H9 (cell line): ENCODE data around the gene EDNRA. TPM values are rescaled to one million over a fixed set of nuclear protein-coding genes. Genes with fewer than 3 reads are reported as not detected.

Experiments used
- DNase-seq: peaks from one replicate; pipeline ENCODE4 v3.0.0-alpha.2; 2017
- H2AFZ ChIP-seq: one replicate; pipeline ENCODE4 v1.6.1; 2013; ENCODE audit warnings: mild to moderate bottlenecking, low read length, control low read depth, moderate library complexity
- H2AK5ac ChIP-seq: 2 replicates; pipeline ENCODE4 v1.6.1; 2013; ENCODE audit warnings: low read length, control low read depth, mixed read lengths; ENCODE audit not compliant: insufficient read length
- H2BK120ac ChIP-seq: one replicate; pipeline ENCODE4 v1.6.1; 2013; ENCODE audit warnings: low read depth, mild to moderate bottlenecking, low read length, control low read depth, inconsistent platforms; ENCODE audit not compliant: poor library complexity, severe bottlenecking
- H2BK12ac ChIP-seq: 2 replicates; pipeline ENCODE4 v1.6.1; 2013; ENCODE audit warnings: low read length, control low read depth, mixed read lengths, low read depth; ENCODE audit not compliant: insufficient read length
- H2BK15ac ChIP-seq: 2 replicates; pipeline ENCODE4 v1.6.1; 2013; ENCODE audit warnings: low read depth, low read length, control low read depth
- H2BK20ac ChIP-seq: one replicate; pipeline ENCODE4 v1.6.1; 2013; ENCODE audit warnings: low read depth, mild to moderate bottlenecking, low read length, control low read depth, inconsistent platforms; ENCODE audit not compliant: poor library complexity, severe bottlenecking
- H2BK5ac ChIP-seq: 2 replicates; pipeline ENCODE4 v1.6.1; 2013; ENCODE audit warnings: low read length, control low read depth, mixed read lengths; ENCODE audit not compliant: insufficient read length
- H3K14ac ChIP-seq: 2 replicates; pipeline ENCODE4 v1.6.1; 2013; ENCODE audit warnings: low read length, control low read depth; ENCODE audit not compliant: insufficient read depth
- H3K18ac ChIP-seq: 2 replicates; pipeline ENCODE4 v1.6.1; 2013; ENCODE audit warnings: low read depth, mild to moderate bottlenecking, mixed read lengths, low read length, control low read depth; ENCODE audit not compliant: insufficient read length
- H3K23ac ChIP-seq: 2 replicates; pipeline ENCODE4 v1.6.1; 2013; ENCODE audit warnings: low read length, control low read depth, mixed read lengths, low read depth; ENCODE audit not compliant: insufficient read length
- H3K23me2 ChIP-seq: 2 replicates; pipeline ENCODE4 v1.6.1; 2013; ENCODE audit warnings: low read depth, mild to moderate bottlenecking, mixed read lengths, low read length, control low read depth; ENCODE audit not compliant: insufficient read length, poor library complexity, severe bottlenecking
- H3K27ac ChIP-seq: 2 replicates; pipeline ENCODE4 v1.5.1; 2013; ENCODE audit warnings: low read length, control low read depth, mixed read lengths, low read depth; ENCODE audit not compliant: insufficient read length
- H3K27me3 ChIP-seq: 2 replicates; pipeline ENCODE4 v1.6.1; 2013; ENCODE audit warnings: low read length, control low read depth, inconsistent platforms; ENCODE audit not compliant: insufficient read depth
- H3K4ac ChIP-seq: 2 replicates; pipeline ENCODE4 v1.6.1; 2013; ENCODE audit warnings: low read depth, mild to moderate bottlenecking, control low read depth, inconsistent platforms, low read length, moderate library complexity
- H3K4me1 ChIP-seq: 2 replicates; pipeline ENCODE4 v1.6.1; 2013; ENCODE audit warnings: low read length, control low read depth, inconsistent platforms; ENCODE audit not compliant: insufficient read depth
- H3K4me2 ChIP-seq: 2 replicates; pipeline ENCODE4 v1.6.1; 2013; ENCODE audit warnings: low read length, control low read depth, mixed read lengths; ENCODE audit not compliant: insufficient read length, insufficient read depth
- H3K56ac ChIP-seq: 2 replicates; pipeline ENCODE4 v1.6.1; 2013; ENCODE audit warnings: low read depth, mild to moderate bottlenecking, mixed read lengths, low read length, control low read depth; ENCODE audit not compliant: insufficient read length
- H3K79me1 ChIP-seq: 2 replicates; pipeline ENCODE4 v1.6.1; 2013; ENCODE audit warnings: low read depth, mild to moderate bottlenecking, moderate library complexity, low read length, control low read depth, inconsistent platforms; ENCODE audit not compliant: insufficient read depth, poor library complexity, severe bottlenecking
- H3K79me2 ChIP-seq: 2 replicates; pipeline ENCODE4 v1.6.1; 2013; ENCODE audit warnings: low read length, control low read depth, inconsistent platforms; ENCODE audit not compliant: insufficient read depth
- H3K9ac ChIP-seq: 2 replicates; pipeline ENCODE4 v1.6.1; 2013; ENCODE audit warnings: low read length, control low read depth, mixed read lengths; ENCODE audit not compliant: insufficient read length; ENCODE audit errors: extremely low read depth
- H3K9me3 ChIP-seq: one replicate; pipeline ENCODE4 v1.6.1; 2013; ENCODE audit warnings: low read depth, low read length, inconsistent platforms; ENCODE audit not compliant: control insufficient read depth
- H3T11ph ChIP-seq: one replicate; pipeline ENCODE4 v1.6.1; 2013; ENCODE audit warnings: mild to moderate bottlenecking, low read length, control low read depth, inconsistent platforms
- H4K20me1 ChIP-seq: one replicate; pipeline ENCODE4 v1.6.1; 2013; ENCODE audit not compliant: control insufficient read depth, insufficient read length, insufficient read depth
- H4K5ac ChIP-seq: 2 replicates; pipeline ENCODE4 v1.6.1; 2013; ENCODE audit warnings: low read depth, mild to moderate bottlenecking, mixed read lengths, low read length, control low read depth; ENCODE audit not compliant: insufficient read length
- H4K8ac ChIP-seq: replicated peaks from 2 replicates; pipeline ENCODE4 v1.6.1; 2013; ENCODE audit warnings: low read length, control low read depth, mixed read lengths, low read depth; ENCODE audit not compliant: insufficient read length
- H4K91ac ChIP-seq: 2 replicates; pipeline ENCODE4 v1.6.1; 2013; ENCODE audit warnings: low read depth, mild to moderate bottlenecking, moderate library complexity, mixed read lengths, low read length, control low read depth; ENCODE audit not compliant: insufficient read length
- H3K27ac Mint-ChIP-seq, 3 experiments: 2 replicates in 2 of 3; 3 replicates in 1 of 3; pipeline ENCODE4 v1.8.0; 2020 to 2021; ENCODE audit warnings: mixed read lengths in 3 of 3, mild to moderate bottlenecking in 1 of 3, moderate library complexity in 1 of 3
- H3K27me3 Mint-ChIP-seq: 2 replicates; pipeline ENCODE4 v1.8.0; 2021; ENCODE audit warnings: low read depth, mild to moderate bottlenecking, moderate library complexity, mixed read lengths
- H3K36me3 Mint-ChIP-seq, 3 experiments: 2 replicates in 2 of 3; 3 replicates in 1 of 3; pipeline ENCODE4 v1.8.0; 2020 to 2021; ENCODE audit warnings: low read depth in 3 of 3, mixed read lengths in 3 of 3; ENCODE audit not compliant: insufficient read depth in 1 of 3
- H3K4me1 Mint-ChIP-seq, 2 experiments: 2 replicates each; pipeline ENCODE4 v1.8.0; 2020; ENCODE audit warnings: mixed read lengths in 2 of 2
- H3K4me3 Mint-ChIP-seq, 2 experiments: 2 replicates in 1 of 2; 3 replicates in 1 of 2; pipeline ENCODE4 v1.8.0; 2020 to 2021; ENCODE audit warnings: mild to moderate bottlenecking in 2 of 2, mixed read lengths in 2 of 2, moderate library complexity in 1 of 2
- H3K9me3 Mint-ChIP-seq, 2 experiments: 2 replicates in 1 of 2; 3 replicates in 1 of 2; pipeline ENCODE4 v1.8.0; 2020; ENCODE audit warnings: mild to moderate bottlenecking in 2 of 2, mixed read lengths in 2 of 2, moderate library complexity in 1 of 2
- total RNA-seq: library from RNA; stranded (reverse); gene quantifications from 2 replicates; pipeline ENCODE4 v1.2.1, GENCODE V29; 2021
- TF ChIP-seq, protein P1 (sequence below): fragments of 200-600 bp; sonication (generic); conservative IDR thresholded peaks from 3 replicates; pipeline ENCODE4 v1.8.0; 2021; ENCODE audit warnings: antibody characterized with exemption, mild to moderate bottlenecking

EDNRA gene
- total RNA-seq, 1 experiment from 2014 or later: 1.6 TPM

DNA sequence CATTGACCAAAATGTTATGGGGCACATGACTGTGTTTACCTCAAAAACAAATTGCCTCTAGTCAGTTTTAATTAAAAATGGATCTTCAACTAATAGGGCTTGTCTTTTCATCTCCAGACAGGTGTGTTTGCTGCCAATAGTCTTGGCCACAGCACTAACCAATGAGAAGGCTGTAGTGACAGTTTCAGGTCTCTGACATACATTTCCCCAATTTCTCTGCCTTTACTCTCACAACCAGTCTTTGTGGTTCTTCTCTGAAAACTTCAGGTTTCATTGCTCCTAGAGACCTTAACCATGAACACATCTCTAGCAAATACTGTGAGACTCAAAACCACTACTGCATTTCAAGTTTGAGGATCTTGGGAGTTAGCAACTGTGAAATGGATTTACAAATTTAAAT lies 3.5 kb upstream of the EDNRA start:
- Mint-ChIP-seq H3K9me3 (peaks cover 1% of the 10 kb centered on the region in 2 experiments; a peak in 4 of 5 replicates), H3K27me3 (peaks cover 36% of the 10 kb centered on the region)
- H3K79me2 ChIP-seq: no peaks in the 10 kb centered on the region; the same call in 1 of the 2 replicates

More for the DNA sequence above, 3.5 kb upstream of the EDNRA start:
- Mint-ChIP-seq H3K27ac (no peak overlapping the region), H3K4me3 (no peak overlapping the region), H3K4me1 (peaks cover 10 to 13% of the 10 kb centered on the region in 2 experiments; a peak in 3 of 4 replicates), H3K36me3 (peaks cover 0 to 6% (median 0%) of the 10 kb centered on the region in 3 experiments; a peak in 1 of 7 replicates)
- Histone ChIP-seq H3K56ac (no peak overlapping the region), H3K23ac (no peak overlapping the region), H3K23me2 (peaks cover 9% of the 10 kb centered on the region), H3K27ac (no peak overlapping the region), H3K9me3 (no peaks in the 10 kb centered on the region), H2AFZ (no peak overlapping the region), H4K20me1 (no peaks in the 10 kb centered on the region), H3K4me2 (no peak overlapping the region), H4K91ac (no peak overlapping the region), H2BK20ac (no peak overlapping the region), H3K18ac (no peak overlapping the region), H3K27me3 (peaks cover 13% of the 10 kb centered on the region; the same call in 1 of the 2 replicates), H2BK120ac (no peak overlapping the region), H2BK5ac (no peak overlapping the region), H3K4me1 (peaks cover 2% of the 10 kb centered on the region; the same call in 1 of the 2 replicates), H3K9ac (no peak overlapping the region), H2AK5ac (no peak overlapping the region), H4K5ac (no peak overlapping the region), H3K79me1 (no peaks in the 10 kb centered on the region), H2BK15ac (no peak overlapping the region), H2BK12ac (no peak overlapping the region), H3K4ac (no peak overlapping the region), H4K8ac (no peak overlapping the region), H3T11ph (no peak overlapping the region), H3K14ac (no peak overlapping the region)
- TF ChIP-seq, protein P1, sequence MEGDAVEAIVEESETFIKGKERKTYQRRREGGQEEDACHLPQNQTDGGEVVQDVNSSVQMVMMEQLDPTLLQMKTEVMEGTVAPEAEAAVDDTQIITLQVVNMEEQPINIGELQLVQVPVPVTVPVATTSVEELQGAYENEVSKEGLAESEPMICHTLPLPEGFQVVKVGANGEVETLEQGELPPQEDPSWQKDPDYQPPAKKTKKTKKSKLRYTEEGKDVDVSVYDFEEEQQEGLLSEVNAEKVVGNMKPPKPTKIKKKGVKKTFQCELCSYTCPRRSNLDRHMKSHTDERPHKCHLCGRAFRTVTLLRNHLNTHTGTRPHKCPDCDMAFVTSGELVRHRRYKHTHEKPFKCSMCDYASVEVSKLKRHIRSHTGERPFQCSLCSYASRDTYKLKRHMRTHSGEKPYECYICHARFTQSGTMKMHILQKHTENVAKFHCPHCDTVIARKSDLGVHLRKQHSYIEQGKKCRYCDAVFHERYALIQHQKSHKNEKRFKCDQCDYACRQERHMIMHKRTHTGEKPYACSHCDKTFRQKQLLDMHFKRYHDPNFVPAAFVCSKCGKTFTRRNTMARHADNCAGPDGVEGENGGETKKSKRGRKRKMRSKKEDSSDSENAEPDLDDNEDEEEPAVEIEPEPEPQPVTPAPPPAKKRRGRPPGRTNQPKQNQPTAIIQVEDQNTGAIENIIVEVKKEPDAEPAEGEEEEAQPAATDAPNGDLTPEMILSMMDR: no peak
- DNase-seq: no peak
